IMR-90 (cell line): ENCODE data around the gene RALGAPA1. TPM values are rescaled to one million over a fixed set of nuclear protein-coding genes. Genes with fewer than 3 reads are reported as not detected.

Experiments
- ATAC-seq: fragments of 200-7000 bp; cut with Tn5 transposase; 2 replicates; pipeline ENCODE4 v1.9.1; 2020; ENCODE audit warnings: low read depth, mild to moderate bottlenecking, moderate library complexity
- BruUV-seq: library from RNA; stranded (reverse); fragments of 400-500 nt; replicated peaks from 2 replicates; lab custom pipeline; 2021; lab: Mats Ljungman, UMichigan
- CTCF ChIA-PET: fragments of 300-600 bp; formaldehyde crosslinking; extraction: SDS; loops from one replicate; lab custom pipeline; 2021; ENCODE audit warnings: antibody characterized with exemption; lab: Yijun Ruan, JAX
- POLR2A ChIA-PET: fragments of 300-600 bp; sonication (Branson Sonifier 250); formaldehyde crosslinking; loops from one replicate; lab custom pipeline; 2022; ENCODE audit warnings: antibody characterized with exemption; ENCODE audit not compliant: unreplicated experiment; lab: Charles Lee
- DNase-seq: peaks from one replicate; pipeline ENCODE4 v3.0.0; 2013
- H2AFZ ChIP-seq: replicated peaks from 2 replicates; pipeline ENCODE3; 2013; ENCODE audit warnings: low read length, mild to moderate bottlenecking; ENCODE audit not compliant: poor library complexity
- H2AK5ac ChIP-seq: 2 replicates; pipeline ENCODE4 v1.6.1; 2013; ENCODE audit warnings: low read depth, low read length, inconsistent platforms
- H2AK9ac ChIP-seq: replicated peaks from 2 replicates; pipeline ENCODE3; 2013; ENCODE audit warnings: mild to moderate bottlenecking, low read depth, low read length, moderate library complexity; ENCODE audit not compliant: poor library complexity
- H2BK120ac ChIP-seq: 2 replicates; pipeline ENCODE4 v1.6.1; 2013; ENCODE audit warnings: low read depth, low read length, inconsistent platforms
- H2BK15ac ChIP-seq: 3 replicates; pipeline ENCODE4 v1.6.1; 2013; ENCODE audit warnings: low read depth, low read length, inconsistent platforms
- H2BK20ac ChIP-seq: 2 replicates; pipeline ENCODE4 v1.6.1; 2013; ENCODE audit warnings: low read depth, mild to moderate bottlenecking, inconsistent platforms, low read length, moderate library complexity
- H2BK5ac ChIP-seq: 2 replicates; pipeline ENCODE4 v1.6.1; 2013; ENCODE audit warnings: mild to moderate bottlenecking, low read depth, low read length, inconsistent platforms; ENCODE audit not compliant: poor library complexity, severe bottlenecking
- H3K14ac ChIP-seq: replicated peaks from 2 replicates; pipeline ENCODE4 v1.6.1; 2013; ENCODE audit warnings: low read depth, low read length, inconsistent platforms
- H3K18ac ChIP-seq: 2 replicates; pipeline ENCODE4 v1.6.1; 2013; ENCODE audit warnings: low read depth, low read length, control low read depth
- H3K23ac ChIP-seq: 2 replicates; pipeline ENCODE4 v1.6.1; 2013; ENCODE audit warnings: low read depth, low read length, inconsistent platforms
- H3K27ac ChIP-seq: 2 replicates; pipeline ENCODE4 v1.5.1; 2013; ENCODE audit warnings: mild to moderate bottlenecking, control low read depth, low read length; ENCODE audit not compliant: insufficient read depth
- H3K27me3 ChIP-seq: 2 replicates; pipeline ENCODE4 v1.6.1; 2013; ENCODE audit warnings: low read length; ENCODE audit not compliant: control insufficient read depth, insufficient read depth
- H3K36me3 ChIP-seq: 2 replicates; pipeline ENCODE4 v1.6.1; 2013; ENCODE audit warnings: low read length, mixed read lengths; ENCODE audit not compliant: control insufficient read depth, insufficient read depth
- H3K4ac ChIP-seq: 2 replicates; pipeline ENCODE4 v1.6.1; 2013; ENCODE audit warnings: low read depth, low read length, inconsistent platforms
- H3K4me1 ChIP-seq: 2 replicates; pipeline ENCODE4 v1.6.1; 2013; ENCODE audit warnings: low read length, mixed read lengths; ENCODE audit not compliant: control insufficient read depth, insufficient read depth
- H3K4me2 ChIP-seq: 2 replicates; pipeline ENCODE4 v1.6.1; 2013; ENCODE audit warnings: low read depth, mild to moderate bottlenecking, control low read depth, low read length, moderate library complexity
- H3K4me3 ChIP-seq: 2 replicates; pipeline ENCODE4 v1.5.1; 2013; ENCODE audit warnings: low read depth, mild to moderate bottlenecking, control low read depth, low read length, moderate library complexity; ENCODE audit not compliant: insufficient read depth
- H3K56ac ChIP-seq: 2 replicates; pipeline ENCODE4 v1.6.1; 2013; ENCODE audit warnings: low read length, inconsistent platforms; ENCODE audit not compliant: insufficient read depth; ENCODE audit errors: extremely low read depth
- H3K79me1 ChIP-seq, 2 experiments: 2 replicates each; pipeline ENCODE4 v1.6.1; 2013; ENCODE audit warnings: low read length in 2 of 2, inconsistent platforms in 1 of 2, low read depth in 1 of 2
- H3K9ac ChIP-seq: 2 replicates; pipeline ENCODE4 v1.6.1; 2013; ENCODE audit warnings: low read depth, low read length, control low read depth
- H3K9me1 ChIP-seq: 2 replicates; pipeline ENCODE4 v1.6.1; 2013; ENCODE audit warnings: low read length, inconsistent platforms; ENCODE audit not compliant: insufficient read depth
- H3K9me3 ChIP-seq: 2 replicates; pipeline ENCODE4 v1.6.1; 2013; ENCODE audit warnings: low read length; ENCODE audit not compliant: control insufficient read depth, insufficient read depth
- H4K20me1 ChIP-seq: 2 replicates; pipeline ENCODE4 v1.6.1; 2013; ENCODE audit warnings: low read length, inconsistent platforms; ENCODE audit not compliant: insufficient read depth
- H4K5ac ChIP-seq: 2 replicates; pipeline ENCODE4 v1.6.1; 2013; ENCODE audit warnings: mild to moderate bottlenecking, low read depth, low read length, control low read depth
- H4K8ac ChIP-seq, 2 experiments: 2 replicates each; pipeline ENCODE4 v1.6.1; 2013; ENCODE audit warnings: low read depth in 2 of 2, low read length in 2 of 2, control low read depth in 1 of 2, inconsistent platforms in 1 of 2
- H4K91ac ChIP-seq: 2 replicates; pipeline ENCODE4 v1.6.1; 2013; ENCODE audit warnings: low read depth, low read length, inconsistent platforms; ENCODE audit not compliant: insufficient read depth
- BHLHE40 ChIP-seq: fragments of 150-350 bp; IDR thresholded peaks from 2 replicates; pipeline ENCODE4 v1.6.1; 2016; ENCODE audit warnings: mild to moderate bottlenecking, low read depth, low read length
- CEBPB ChIP-seq: IDR thresholded peaks from 2 replicates; pipeline ENCODE4 v1.6.1; 2012; ENCODE audit warnings: low read depth, low read length, improper control_type of control experiment
- CHD1 ChIP-seq: IDR thresholded peaks from 2 replicates; pipeline ENCODE4 v1.6.1; 2012; ENCODE audit warnings: low read depth, low read length, improper control_type of control experiment
- ELK1 ChIP-seq: fragments of 150-350 bp; IDR thresholded peaks from 2 replicates; pipeline ENCODE4 v1.6.1; 2016; ENCODE audit warnings: low read depth, mild to moderate bottlenecking, low read length, moderate library complexity, borderline replicate concordance
- FOS ChIP-seq: fragments of 150-350 bp; IDR thresholded peaks from 2 replicates; pipeline ENCODE4 v1.6.1; 2016; ENCODE audit warnings: low read depth, low read length
- MAFK ChIP-seq: IDR thresholded peaks from 2 replicates; pipeline ENCODE4 v1.6.1; 2012; ENCODE audit warnings: low read depth, low read length, improper control_type of control experiment
- MAZ ChIP-seq: IDR thresholded peaks from 2 replicates; pipeline ENCODE4 v1.6.1; 2012; ENCODE audit warnings: low read depth, mild to moderate bottlenecking, low read length, improper control_type of control experiment, moderate library complexity, borderline replicate concordance
- MXI1 ChIP-seq: IDR thresholded peaks from 2 replicates; pipeline ENCODE4 v1.6.1; 2012; ENCODE audit warnings: low read depth, mild to moderate bottlenecking, low read length, moderate library complexity, borderline replicate concordance
- NFE2L2 ChIP-seq: fragments of 150-350 bp; IDR thresholded peaks from 2 replicates; pipeline ENCODE4 v1.6.1; 2016; ENCODE audit warnings: low read depth, mild to moderate bottlenecking, low read length
- POLR2A ChIP-seq: IDR thresholded peaks from 2 replicates; pipeline ENCODE4 v1.6.1; 2012; ENCODE audit warnings: mild to moderate bottlenecking, low read depth, low read length
- RAD21 ChIP-seq: IDR thresholded peaks from 2 replicates; pipeline ENCODE4 v1.6.1; 2012; ENCODE audit warnings: low read length, improper control_type of control experiment
- RCOR1 ChIP-seq: IDR thresholded peaks from 2 replicates; pipeline ENCODE4 v1.6.1; 2012; ENCODE audit warnings: mild to moderate bottlenecking, low read length, improper control_type of control experiment; ENCODE audit not compliant: insufficient replicate concordance
- RFX5 ChIP-seq: IDR thresholded peaks from 2 replicates; pipeline ENCODE4 v1.8.0; 2012; ENCODE audit warnings: low read depth, mild to moderate bottlenecking, low read length, moderate library complexity
- SMC3 ChIP-seq: fragments of 150-350 bp; IDR thresholded peaks from 2 replicates; pipeline ENCODE4 v1.6.1; 2016; ENCODE audit warnings: low read depth, mild to moderate bottlenecking, antibody characterized with exemption, low read length, moderate library complexity
- dilution Hi-C: fragments of 300-500 bp; cut with HindIII; formaldehyde crosslinking; loops from one replicate; pipeline ENCODE4 v1.14.3; 2018; ENCODE audit warnings: low sequenced_read_pairs; ENCODE audit not compliant: unreplicated experiment
- in situ Hi-C: fragments of 300-500 bp; cut with MboI; formaldehyde crosslinking; loops from 3 replicates; pipeline ENCODE4 v1.14.3; 2019; ENCODE audit warnings: low sequenced_read_pairs, inconsistent platforms, mixed read lengths
- intact Hi-C: fragments of 100-400 bp; cut with micrococcal nuclease; formaldehyde crosslinking; loops from 2 replicates; pipeline ENCODE4 v1.10.0; 2022
- polyA plus RNA-seq, 3 experiments: library from polyadenylated mRNA; depleted of rRNA; stranded (reverse); fragments of >200 nt; gene quantifications; 2 replicates each; pipeline ENCODE4 v1.2.3, GENCODE V29; 2012; ENCODE audit warnings: low replicate concordance in 1 of 3
- total RNA-seq: library from RNA; depleted of rRNA; stranded (reverse); fragments of >200 nt; gene quantifications from 2 replicates; pipeline ENCODE4 v1.2.3, GENCODE V29; 2012
- TF ChIP-seq, protein P1 (sequence below): conservative IDR thresholded peaks from 2 replicates; pipeline ENCODE4 v1.5.1; 2012; ENCODE audit warnings: mild to moderate bottlenecking, low read depth, low read length, improper control_type of control experiment
- TF ChIP-seq, protein P2 (sequence below): fragments of 150-350 bp; IDR thresholded peaks from 2 replicates; pipeline ENCODE4 v1.6.1; 2017; ENCODE audit warnings: mild to moderate bottlenecking, antibody characterized with exemption, low read length, low read depth

RALGAPA1 gene
- total and polyA plus RNA-seq, 2 of the 4 experiments (the other 2 are of a cell fraction), result 5.1 to 25.6 TPM

GRCh38 chr14:35643513-35643912 is 165.6 kb downstream of the RALGAPA1 start:
- Histone ChIP-seq H3K36me3 (0 out of 2 replicates have a peak, but pooled peaks cover 5% of the 10 kb centered on the region), H2AFZ (no peak overlapping the region), H2BK15ac (no peak overlapping the region), H2BK120ac (no peak overlapping the region), H3K14ac (no peak overlapping the region), H3K27ac (no peak overlapping the region), H4K20me1 (no peaks in the 10 kb centered on the region), H3K9me3 (no peaks in the 10 kb centered on the region), H3K4me1 (no peaks in the 10 kb centered on the region), H3K9me1 (no peaks in the 10 kb centered on the region), H3K23ac (no peak overlapping the region), H2AK5ac (no peak overlapping the region), H3K4me3 (no peak overlapping the region), H2BK5ac (no peak overlapping the region), H3K56ac (no peak overlapping the region), H3K79me1 (no peaks in the 10 kb centered on the region), H4K5ac (no peak overlapping the region), H3K18ac (no peak overlapping the region), H4K8ac (no peak overlapping the region), H3K9ac (no peak overlapping the region), H2BK20ac (no peak overlapping the region), H2AK9ac (no peak overlapping the region), H3K4ac (no peak overlapping the region), H3K4me2 (no peak overlapping the region), H3K27me3 (no peaks in the 10 kb centered on the region), H4K91ac (no peak overlapping the region)
- ATAC-seq, result no peak
- no TSS peak for BruUV-seq
- in situ Hi-C loops (no loop called here), intact Hi-C loops (no loop called here), dilution Hi-C loops (no loop called here)
- CTCF ChIA-PET, result no interaction called here
- DNase-seq, result no peak
- no peak for TF ChIP-seq MXI1
- TF ChIP-seq MAFK, result no peak
- TF ChIP-seq RCOR1, result no peak
- TF ChIP-seq FOS, result no peak
- no peak for TF ChIP-seq RAD21
- no peak for TF ChIP-seq CEBPB
- no peak for TF ChIP-seq SMC3
- no peak for TF ChIP-seq POLR2A
- TF ChIP-seq CHD1, result no peak
- TF ChIP-seq MAZ, result no peak
- TF ChIP-seq RFX5, result no peak
- no peak for TF ChIP-seq NFE2L2
- no peak for TF ChIP-seq ELK1
- TF ChIP-seq, protein P1, sequence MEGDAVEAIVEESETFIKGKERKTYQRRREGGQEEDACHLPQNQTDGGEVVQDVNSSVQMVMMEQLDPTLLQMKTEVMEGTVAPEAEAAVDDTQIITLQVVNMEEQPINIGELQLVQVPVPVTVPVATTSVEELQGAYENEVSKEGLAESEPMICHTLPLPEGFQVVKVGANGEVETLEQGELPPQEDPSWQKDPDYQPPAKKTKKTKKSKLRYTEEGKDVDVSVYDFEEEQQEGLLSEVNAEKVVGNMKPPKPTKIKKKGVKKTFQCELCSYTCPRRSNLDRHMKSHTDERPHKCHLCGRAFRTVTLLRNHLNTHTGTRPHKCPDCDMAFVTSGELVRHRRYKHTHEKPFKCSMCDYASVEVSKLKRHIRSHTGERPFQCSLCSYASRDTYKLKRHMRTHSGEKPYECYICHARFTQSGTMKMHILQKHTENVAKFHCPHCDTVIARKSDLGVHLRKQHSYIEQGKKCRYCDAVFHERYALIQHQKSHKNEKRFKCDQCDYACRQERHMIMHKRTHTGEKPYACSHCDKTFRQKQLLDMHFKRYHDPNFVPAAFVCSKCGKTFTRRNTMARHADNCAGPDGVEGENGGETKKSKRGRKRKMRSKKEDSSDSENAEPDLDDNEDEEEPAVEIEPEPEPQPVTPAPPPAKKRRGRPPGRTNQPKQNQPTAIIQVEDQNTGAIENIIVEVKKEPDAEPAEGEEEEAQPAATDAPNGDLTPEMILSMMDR, result no peak
- TF ChIP-seq BHLHE40, result no peak
- TF ChIP-seq, protein P2, sequence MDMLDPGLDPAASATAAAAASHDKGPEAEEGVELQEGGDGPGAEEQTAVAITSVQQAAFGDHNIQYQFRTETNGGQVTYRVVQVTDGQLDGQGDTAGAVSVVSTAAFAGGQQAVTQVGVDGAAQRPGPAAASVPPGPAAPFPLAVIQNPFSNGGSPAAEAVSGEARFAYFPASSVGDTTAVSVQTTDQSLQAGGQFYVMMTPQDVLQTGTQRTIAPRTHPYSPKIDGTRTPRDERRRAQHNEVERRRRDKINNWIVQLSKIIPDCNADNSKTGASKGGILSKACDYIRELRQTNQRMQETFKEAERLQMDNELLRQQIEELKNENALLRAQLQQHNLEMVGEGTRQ, result no peak
- POLR2A ChIA-PET, result no interaction called here
